HEK293 (cell line): ENCODE results near the gene AGRN.

Experiments
- CTCF ChIA-PET: fragments of 350-600 bp; formaldehyde crosslinking; extraction: SDS; loops from one replicate; lab custom pipeline; 2021; ENCODE audit warnings: antibody characterized with exemption; lab: Yijun Ruan, JAX
- POLR2A ChIA-PET: fragments of 300-600 bp; formaldehyde crosslinking; extraction: SDS; loops from one replicate; lab custom pipeline; 2020; ENCODE audit warnings: antibody characterized with exemption, inconsistent platforms; lab: Yijun Ruan, JAX
- H3K27ac ChIP-seq: fragments of 200-500 bp; sonication (Bioruptor generic); 2 replicates; pipeline ENCODE4 v1.5.1; 2014; ENCODE audit warnings: low read depth, low read length, control low read depth, inconsistent platforms; ENCODE audit errors: extremely low read depth
- H3K36me3 ChIP-seq, 2 experiments: fragments of 200-500 bp in 1 of 2; sonication (Bioruptor generic) in 1 of 2; 1 replicate in 1 of 2; 2 replicates in 1 of 2; pipeline ENCODE4 v1.5.1; 2014 to 2017; ENCODE audit warnings: inconsistent platforms in 2 of 2, low read length in 2 of 2; ENCODE audit not compliant: control insufficient read depth in 2 of 2, insufficient read depth in 1 of 2
- H3K4me1 ChIP-seq: fragments of 200-500 bp; sonication (Bioruptor generic); 2 replicates; pipeline ENCODE4 v1.5.1; 2014; ENCODE audit warnings: mild to moderate bottlenecking, low read length, inconsistent platforms; ENCODE audit not compliant: control insufficient read depth, insufficient read depth
- H3K4me3 ChIP-seq: 2 replicates; pipeline ENCODE4 v1.5.1; 2011; ENCODE audit warnings: low read depth, mild to moderate bottlenecking, control low read depth, low read length, moderate library complexity
- H3K9me3 ChIP-seq: fragments of 200-500 bp; sonication (Bioruptor generic); 2 replicates; pipeline ENCODE4 v1.5.1; 2014; ENCODE audit warnings: low read depth, low read length, inconsistent platforms; ENCODE audit not compliant: control insufficient read depth, insufficient read depth
- EGR2 ChIP-seq: fragments of 450-650 bp; formaldehyde crosslinking; IDR thresholded peaks from 2 replicates; pipeline ENCODE4 v1.5.1; 2016; ENCODE audit warnings: low read depth, missing biosample characterization, missing genetic modification characterization
- GLIS2 ChIP-seq: fragments of 450-650 bp; formaldehyde crosslinking; IDR thresholded peaks from 2 replicates; pipeline ENCODE4 v1.5.1; 2016; ENCODE audit warnings: missing biosample characterization, missing genetic modification characterization
- KLF1 ChIP-seq: fragments of 450-650 bp; formaldehyde crosslinking; IDR thresholded peaks from 2 replicates; pipeline ENCODE4 v1.5.1; 2016; ENCODE audit warnings: missing biosample characterization, missing genetic modification characterization
- KLF9 ChIP-seq: fragments of 450-650 bp; formaldehyde crosslinking; IDR thresholded peaks from 2 replicates; pipeline ENCODE4 v1.5.1; 2016; ENCODE audit warnings: missing biosample characterization, missing genetic modification characterization, low read depth
- PRDM10 ChIP-seq: fragments of 450-650 bp; formaldehyde crosslinking; IDR thresholded peaks from 2 replicates; pipeline ENCODE4 v1.5.1; 2016; ENCODE audit warnings: missing biosample characterization, missing genetic modification characterization
- SCRT2 ChIP-seq: fragments of 450-650 bp; formaldehyde crosslinking; IDR thresholded peaks from 2 replicates; pipeline ENCODE4 v1.5.1; 2016; ENCODE audit warnings: missing biosample characterization, missing genetic modification characterization
- WT1 ChIP-seq: fragments of 450-650 bp; formaldehyde crosslinking; IDR thresholded peaks from 2 replicates; pipeline ENCODE4 v1.5.1; 2016; ENCODE audit warnings: missing biosample characterization, missing genetic modification characterization
- ZFHX2 ChIP-seq: fragments of 450-650 bp; formaldehyde crosslinking; conservative IDR thresholded peaks from 2 replicates; pipeline ENCODE4 v1.5.1; 2016; ENCODE audit warnings: missing biosample characterization, missing genetic modification characterization
- ZFP69B ChIP-seq: fragments of 450-650 bp; formaldehyde crosslinking; IDR thresholded peaks from 2 replicates; pipeline ENCODE4 v1.5.1; 2016; ENCODE audit warnings: missing biosample characterization, missing genetic modification characterization
- ZNF274 ChIP-seq, 2 experiments: fragments of 200-500 bp in 1 of 2; fragments of 450-650 bp in 1 of 2; sonication (Bioruptor generic) in 1 of 2; formaldehyde crosslinking in 1 of 2; IDR thresholded peaks; 2 replicates each; pipeline versions ENCODE4 v1.5.1 to v1.6.1; 2014 to 2016; ENCODE audit warnings: borderline replicate concordance in 1 of 2, inconsistent platforms in 1 of 2, low read length in 1 of 2, missing biosample characterization in 1 of 2, missing genetic modification characterization in 1 of 2
- ZNF335 ChIP-seq: fragments of 450-650 bp; formaldehyde crosslinking; conservative IDR thresholded peaks from 2 replicates; pipeline ENCODE4 v1.5.1; 2016; ENCODE audit warnings: missing biosample characterization, missing genetic modification characterization
- ZNF404 ChIP-seq: fragments of 450-650 bp; formaldehyde crosslinking; IDR thresholded peaks from 2 replicates; pipeline ENCODE4 v1.5.1; 2017; ENCODE audit warnings: missing biosample characterization, missing genetic modification characterization
- ZNF561 ChIP-seq: fragments of 450-650 bp; IDR thresholded peaks from 2 replicates; pipeline ENCODE4 v1.5.1; 2018; ENCODE audit warnings: missing biosample characterization, missing genetic modification characterization, borderline replicate concordance
- ZNF596 ChIP-seq: fragments of 450-650 bp; IDR thresholded peaks from 2 replicates; pipeline ENCODE4 v1.5.0; 2018; ENCODE audit warnings: missing biosample characterization, mild to moderate bottlenecking, missing genetic modification characterization, moderate library complexity
- ZNF670 ChIP-seq: fragments of 450-650 bp; formaldehyde crosslinking; IDR thresholded peaks from 2 replicates; pipeline ENCODE4 v1.5.1; 2016; ENCODE audit warnings: missing biosample characterization, missing genetic modification characterization, low read depth
- ZSCAN16 ChIP-seq: fragments of 450-650 bp; formaldehyde crosslinking; IDR thresholded peaks from 2 replicates; pipeline ENCODE4 v1.5.1; 2016; ENCODE audit warnings: missing biosample characterization, missing genetic modification characterization
- ZXDB ChIP-seq: fragments of 450-650 bp; formaldehyde crosslinking; IDR thresholded peaks from 2 replicates; pipeline ENCODE4 v1.5.1; 2016; ENCODE audit warnings: missing biosample characterization, missing genetic modification characterization
- TF ChIP-seq, protein P1 (sequence below): fragments of 450-650 bp; formaldehyde crosslinking; IDR thresholded peaks from 2 replicates; pipeline ENCODE4 v1.5.1; 2016; ENCODE audit warnings: missing biosample characterization, missing genetic modification characterization

AGRN gene

GRCh38 chr1:1069056-1069710 lies 49.3 kb downstream of the AGRN start (continued):
- TF ChIP-seq GLIS2 (tag by site-specific recombination) (0 out of 2 replicates have a peak, but pooled peaks have one; percentile 41), ZXDB (tag by site-specific recombination) (0 out of 2 replicates have a peak, but pooled peaks have one; percentile 38), ZNF561 (tag by site-specific recombination) (0 out of 2 replicates have a peak, but pooled peaks have one; percentile 33)

DNA sequence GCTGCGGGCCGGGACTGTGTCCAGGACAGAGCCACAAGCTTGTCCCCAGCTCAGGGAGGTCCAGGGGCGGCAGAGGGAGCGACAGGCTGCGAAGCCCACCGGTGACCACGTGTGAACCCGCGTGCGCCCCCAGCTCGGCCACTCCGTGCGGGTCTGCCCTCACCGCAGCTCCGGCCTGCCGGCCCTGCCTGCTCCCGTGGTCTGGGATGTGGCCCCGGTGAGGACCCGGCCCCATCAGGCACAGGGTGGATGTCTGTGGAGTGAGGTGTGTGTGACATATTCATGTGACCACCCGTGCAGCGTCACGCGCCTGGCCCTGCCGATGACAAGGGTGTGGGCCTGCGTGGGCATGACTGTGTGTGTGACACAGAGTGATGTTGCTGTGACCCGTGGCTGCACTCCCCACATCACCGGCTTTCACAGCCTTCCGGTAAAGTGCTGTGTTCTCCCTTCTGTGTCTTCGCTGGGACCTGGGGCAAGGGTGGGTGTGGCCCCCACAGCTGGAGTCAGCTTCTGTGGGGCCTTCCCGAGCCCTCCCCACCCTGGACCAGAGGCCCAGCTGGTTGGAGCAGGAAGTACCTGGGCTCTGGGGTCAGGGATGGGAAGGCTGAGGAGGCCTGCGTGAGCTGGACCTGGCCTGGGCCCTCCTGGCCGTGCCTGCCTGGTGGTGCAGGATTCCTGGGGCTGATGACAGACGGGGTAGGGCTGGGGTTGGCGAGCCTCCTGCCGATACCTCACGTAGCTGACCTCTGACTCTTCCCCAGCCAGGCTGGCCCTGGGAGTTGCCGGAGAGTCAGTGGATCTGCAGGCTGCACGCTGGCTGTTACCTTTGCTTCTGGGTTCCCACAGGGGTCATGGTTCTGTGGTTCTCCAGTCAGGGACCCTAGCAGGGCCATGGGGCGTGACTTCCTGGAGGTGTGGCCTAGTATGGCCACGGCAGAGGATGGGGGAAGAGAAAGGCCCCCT lies 50.1 kb downstream of the AGRN start:
- peak; percentile 86 for TF ChIP-seq SCRT2 (tag by site-specific recombination)
- no peak for TF ChIP-seq ZNF274 (IDR thresholded peaks at IDR 0.05; ENCODE audit: low read length)
- TF ChIP-seq ZNF274 (tag by site-specific recombination; IDR thresholded peaks at IDR 0.05; ENCODE audit: borderline replicate concordance), result no peak
- no peak for TF ChIP-seq PRDM10 (tag by site-specific recombination)
- 0 out of 2 replicates have a peak, but pooled peaks have one; percentile 0 for TF ChIP-seq EGR2 (tag by site-specific recombination)
- peak; percentile 56; the same call in 1 of the 2 replicates for TF ChIP-seq KLF9
- no peak for TF ChIP-seq ZNF596
- TF ChIP-seq ZFP69B (tag by site-specific recombination), result no peak
- no peak for TF ChIP-seq ZNF670 (tag by site-specific recombination)
- TF ChIP-seq WT1 (tag by site-specific recombination), result no peak
- peak; percentile 22; the same call in 1 of the 2 replicates for TF ChIP-seq ZFHX2 (tag by site-specific recombination)
- TF ChIP-seq KLF1 (tag by site-specific recombination), result peak; percentile 72
- TF ChIP-seq ZNF335 (tag by site-specific recombination), result peak; percentile 36; the same call in 1 of the 2 replicates
- TF ChIP-seq, protein P1, sequence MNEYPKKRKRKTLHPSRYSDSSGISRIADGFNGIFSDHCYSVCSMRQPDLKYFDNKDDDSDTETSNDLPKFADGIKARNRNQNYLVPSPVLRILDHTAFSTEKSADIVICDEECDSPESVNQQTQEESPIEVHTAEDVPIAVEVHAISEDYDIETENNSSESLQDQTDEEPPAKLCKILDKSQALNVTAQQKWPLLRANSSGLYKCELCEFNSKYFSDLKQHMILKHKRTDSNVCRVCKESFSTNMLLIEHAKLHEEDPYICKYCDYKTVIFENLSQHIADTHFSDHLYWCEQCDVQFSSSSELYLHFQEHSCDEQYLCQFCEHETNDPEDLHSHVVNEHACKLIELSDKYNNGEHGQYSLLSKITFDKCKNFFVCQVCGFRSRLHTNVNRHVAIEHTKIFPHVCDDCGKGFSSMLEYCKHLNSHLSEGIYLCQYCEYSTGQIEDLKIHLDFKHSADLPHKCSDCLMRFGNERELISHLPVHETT (tag by site-specific recombination), result no peak
- TF ChIP-seq ZSCAN16, result no peak
- no peak for TF ChIP-seq ZNF404 (tag by site-specific recombination)
- Histone ChIP-seq H3K36me3 (no peaks in the 10 kb centered on the region), H3K27ac (no peak overlapping the region; the same call in 1 of the 2 replicates), H3K4me1 (no peaks in the 10 kb centered on the region), H3K9me3 (no peaks in the 10 kb centered on the region), H3K4me3 (peak overlapping the region; percentile 34)
- CTCF ChIA-PET, result interaction anchor here (0.6 to 1.0 kb wide), 2 partner anchors 11 to 57 kb away, joined by 3 read pairs; no protein-coding TSS in a partner anchor
- POLR2A ChIA-PET, result interaction anchor here (0.6 to 1.7 kb wide), 3 partner anchors 10 to 52 kb away, joined by 3 to 8 read pairs (median 5); no protein-coding TSS in a partner anchor
